K562 (cell line): Measurements from ENCODE around the gene TMEM86B. TPM values are rescaled to one million over a fixed set of nuclear protein-coding genes. Genes with fewer than 3 reads are reported as not detected.

Experiments
- ADNP ChIP-seq: fragments of 200-800 bp; sonication (Bioruptor generic); IDR thresholded peaks from 2 replicates; pipeline ENCODE4 v1.6.1; 2016; ENCODE audit warnings: missing genetic modification characterization, missing compliant biosample characterization
- ARID2 ChIP-seq: fragments of 450-650 bp; IDR thresholded peaks from 2 replicates; pipeline ENCODE4 v1.6.1; 2017; ENCODE audit warnings: antibody characterized with exemption, mild to moderate bottlenecking
- ATF7 ChIP-seq: fragments of 450-650 bp; IDR thresholded peaks from 2 replicates; pipeline ENCODE4 v1.7.1; 2014; ENCODE audit warnings: mild to moderate bottlenecking, moderate library complexity
- CREBBP ChIP-seq: IDR thresholded peaks from one replicate; pipeline ENCODE4 v1.6.1; 2012; ENCODE audit warnings: low read depth, mild to moderate bottlenecking, control low read depth, inconsistent platforms, low read length
- E2F4 ChIP-seq: sonication (generic); formaldehyde crosslinking; IDR thresholded peaks from 2 replicates; pipeline ENCODE4 v1.8.0; 2022; ENCODE audit warnings: mild to moderate bottlenecking, low read depth, missing genetic modification reagents
- ETV1 ChIP-seq: fragments of 450-650 bp; conservative IDR thresholded peaks from 2 replicates; pipeline ENCODE4 v1.6.1; 2016; ENCODE audit warnings: missing genetic modification characterization, control low read depth, low read depth, missing compliant biosample characterization
- HMG20A ChIP-seq: fragments of 450-650 bp; formaldehyde crosslinking; conservative IDR thresholded peaks from 2 replicates; pipeline ENCODE4 v1.4.0; 2020; ENCODE audit warnings: mild to moderate bottlenecking, mixed read lengths
- HNRNPL ChIP-seq: fragments of 200-400 bp; formaldehyde crosslinking; IDR thresholded peaks from 2 replicates; pipeline ENCODE4 v1.6.1; 2017; ENCODE audit warnings: low read depth, mild to moderate bottlenecking, low read length
- HOXB6 ChIP-seq: fragments of 250-450 bp; sonication (Bioruptor Pico); IDR thresholded peaks from 2 replicates; pipeline ENCODE4 v1.5.1; 2022; ENCODE audit warnings: mild to moderate bottlenecking, borderline replicate concordance
- JUN ChIP-seq, 2 experiments: sonication (generic) in 1 of 2; formaldehyde crosslinking in 1 of 2; IDR thresholded peaks; 2 replicates each; pipeline versions ENCODE4 v1.6.1 to v1.8.0; 2012 to 2022; ENCODE audit warnings: borderline replicate concordance in 2 of 2, mild to moderate bottlenecking in 2 of 2, improper control_type of control experiment in 1 of 2, low read depth in 1 of 2, low read length in 1 of 2, missing genetic modification reagents in 1 of 2
- LARP7 ChIP-seq: fragments of 450-650 bp; IDR thresholded peaks from 2 replicates; pipeline ENCODE4 v1.6.1; 2016
- MTA3 ChIP-seq: fragments of 450-650 bp; formaldehyde crosslinking; IDR thresholded peaks from 2 replicates; pipeline ENCODE4 v1.6.1; 2017; ENCODE audit warnings: mild to moderate bottlenecking, borderline replicate concordance
- NCOA1 ChIP-seq: fragments of 450-650 bp; IDR thresholded peaks from 2 replicates; pipeline ENCODE4 v1.6.1; 2016; ENCODE audit warnings: low read depth
- NONO ChIP-seq, 2 experiments: fragments of 200-400 bp in 1 of 2; fragments of 450-650 bp in 1 of 2; formaldehyde crosslinking in 1 of 2; IDR thresholded peaks; 2 replicates each; pipeline ENCODE4 v1.6.1; 2017; ENCODE audit warnings: low read depth in 2 of 2, mild to moderate bottlenecking in 2 of 2, moderate library complexity in 2 of 2, low read length in 1 of 2
- RB1 ChIP-seq: fragments of 450-650 bp; IDR thresholded peaks from 2 replicates; pipeline ENCODE4 v1.6.1; 2017; ENCODE audit warnings: low read depth, mild to moderate bottlenecking
- RBM17 ChIP-seq: fragments of 200-400 bp; formaldehyde crosslinking; IDR thresholded peaks from 2 replicates; pipeline ENCODE4 v1.6.1; 2017; ENCODE audit warnings: low read depth, mild to moderate bottlenecking, low read length, borderline replicate concordance
- SIN3A ChIP-seq, 2 experiments: fragments of 150-350 bp in 1 of 2; IDR thresholded peaks; 2 replicates each; pipeline ENCODE4 v1.6.1; 2011 to 2016; ENCODE audit warnings: borderline replicate concordance in 2 of 2, low read depth in 2 of 2, low read length in 2 of 2, mild to moderate bottlenecking in 2 of 2, moderate library complexity in 2 of 2; ENCODE audit not compliant: control insufficient read depth in 1 of 2
- SMAD1 ChIP-seq: fragments of 150-350 bp; IDR thresholded peaks from 2 replicates; pipeline ENCODE4 v1.6.1; 2014; ENCODE audit warnings: low read length, low read depth; ENCODE audit not compliant: partially characterized antibody
- SMARCE1 ChIP-seq: fragments of 450-650 bp; IDR thresholded peaks from 2 replicates; pipeline ENCODE4 v1.7.1; 2016; ENCODE audit warnings: mild to moderate bottlenecking
- SMC3 ChIP-seq: conservative IDR thresholded peaks from 2 replicates; pipeline ENCODE4 v1.6.1; 2011; ENCODE audit warnings: low read depth, low read length, improper control_type of control experiment; ENCODE audit not compliant: insufficient read depth
- USF1 ChIP-seq: sonication (generic); formaldehyde crosslinking; IDR thresholded peaks from 2 replicates; pipeline ENCODE4 v1.9.0; 2022; ENCODE audit warnings: mild to moderate bottlenecking, missing genetic modification reagents
- XRCC5 ChIP-seq: fragments of 200-400 bp; formaldehyde crosslinking; IDR thresholded peaks from 2 replicates; pipeline ENCODE4 v1.6.1; 2017; ENCODE audit warnings: low read depth, mild to moderate bottlenecking, low read length
- ZBTB1 ChIP-seq: sonication (generic); formaldehyde crosslinking; IDR thresholded peaks from 2 replicates; pipeline ENCODE4 v1.8.1; 2023; ENCODE audit warnings: missing genetic modification reagents, low read depth, mild to moderate bottlenecking, borderline replicate concordance
- ZNF699 ChIP-seq: fragments of 250-450 bp; sonication (Bioruptor Pico); IDR thresholded peaks from 2 replicates; pipeline ENCODE4 v1.8.0; 2021; ENCODE audit warnings: mild to moderate bottlenecking, moderate library complexity; ENCODE audit not compliant: insufficient replicate concordance
- ZNF740 ChIP-seq, 3 experiments: fragments of 200-800 bp in 1 of 3; sonication (Bioruptor generic) in 1 of 3; sonication (generic) in 1 of 3; formaldehyde crosslinking in 1 of 3; IDR thresholded peaks; 2 replicates each; pipeline versions ENCODE4 v1.6.1 to v1.8.0; 2016 to 2022; ENCODE audit warnings: mild to moderate bottlenecking in 2 of 3, missing compliant biosample characterization in 2 of 3, missing genetic modification characterization in 2 of 3, missing genetic modification reagents in 1 of 3
- polyA plus RNA-seq, 8 experiments: library from polyadenylated mRNA; depleted of rRNA in 4 of 8; stranded (reverse) in 5 of 8; unstranded in 3 of 8; fragments of >200 nt; fragmentation: Nextera tagmentation in 2 of 8; fragmentation: Illumina TruSeq in 1 of 8; extraction: Ambion mirVana in 2 of 8; extraction: Trizol in 1 of 8; gene quantifications; 2 replicates each; pipeline versions ENCODE4 v1.2.1 to v1.2.3, GENCODE V29; 2011 to 2014; ENCODE audit warnings: inconsistent platforms in 1 of 8, missing spikeins in 1 of 8
- total RNA-seq, 7 experiments: library from RNA; depleted of rRNA in 6 of 7; stranded (reverse); fragments of >200 nt in 6 of 7; fragmentation: Illumina TruSeq in 2 of 7; extraction: Trizol in 2 of 7; gene quantifications; 2 replicates each; pipeline versions ENCODE4 v1.2.1 to v1.2.3, GENCODE V29; 2011 to 2021; ENCODE audit warnings: low replicate concordance in 1 of 7

The TMEM86B gene
- total and polyA plus RNA-seq, 9 of the 15 experiments (the other 6 are each of a cell fraction or from before 2014, with no cell fraction given) = 0.28 to 7.9 (median 2.1) TPM

- TF ChIP-seq NONO (IDR thresholded peaks at IDR 0.05; ENCODE audit: low read depth in 2 of 2, low read length in 1 of 2) (no peak), ETV1 (tag) (peak; percentile 76), XRCC5 (peak; percentile 70), SMAD1 (no peak), MTA3 (no peak), HOXB6 (no peak), ARID2 (no peak), ZNF699 (CRISPR knock-in tag) (no peak), RBM17 (no peak), ZBTB1 (no peak), CREBBP (peak; percentile 85), ZNF740 (CRISPR knock-in tag; IDR thresholded peaks at IDR 0.05) (peak; percentile 41; the same call in 1 of the 2 replicates), ZNF740 (tag; IDR thresholded peaks at IDR 0.05) (no peak), ATF7 (peak; percentile 47; the same call in 1 of the 2 replicates), JUN (IDR thresholded peaks at IDR 0.05; ENCODE audit: borderline replicate concordance, low read depth, low read length) (no peak), JUN (CRISPR knock-in tag; IDR thresholded peaks at IDR 0.05; ENCODE audit: borderline replicate concordance) (no peak), HMG20A (no peak), RB1 (no peak), SIN3A (IDR thresholded peaks at IDR 0.05; ENCODE audit: borderline replicate concordance in 2 of 2, control insufficient read depth in 1 of 2, low read depth in 2 of 2, low read length in 2 of 2) (peak in 1 of 2 experiments; percentile 14; a peak in 2 of 4 replicates), NCOA1 (no peak), HNRNPL (no peak), SMARCE1 (no peak), SMC3 (no peak), E2F4 (CRISPR knock-in tag) (no peak), ADNP (tag) (no peak), LARP7 (peak; percentile 67; the same call in 1 of the 2 replicates), USF1 (CRISPR knock-in tag) (no peak)
Measured at GRCh38 chr19:55178781-55179599, 49.6 kb downstream of the TMEM86B start (continued).
